ENCODE measurements around the gene HS2ST1. TPM values are rescaled to one million over a fixed set of nuclear protein-coding genes. Genes with fewer than 3 reads are reported as not detected.
"Not testable (repeated sequence)": the region's sequence is repeated elsewhere in the genome, so short reads cannot be mapped to it uniquely, and the experiment has no call there.

HS2ST1 gene
- total RNA-seq, 1 donor from 2014 or later = 12.0 TPM

DNA sequence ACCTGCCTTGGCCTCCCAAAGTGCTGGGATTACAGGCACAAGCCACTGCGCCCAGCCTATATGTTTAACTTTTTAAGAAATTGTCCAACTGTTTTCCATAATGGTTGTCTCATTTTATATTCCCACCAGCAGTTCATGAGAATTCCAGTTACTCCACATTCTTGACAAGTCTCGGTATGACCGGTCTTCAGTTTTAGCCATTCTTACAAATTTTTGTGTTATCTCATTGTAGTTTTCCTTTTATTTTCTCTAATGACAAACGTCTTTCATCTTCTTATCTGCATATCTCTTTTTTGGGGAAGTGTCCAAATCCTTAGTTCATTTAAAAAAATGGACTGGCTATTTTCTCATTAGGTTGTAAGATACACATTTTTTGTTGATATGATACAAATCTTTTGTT lies 132.5 kb downstream of the HS2ST1 start:
- no peak for DNase-seq
- no peak for ATAC-seq
- intact Hi-C loops (cut with micrococcal nuclease) = no loop called here

- DNase-seq (no peak), ATAC-seq (no peak)
- intact Hi-C loops (cut with micrococcal nuclease) = no loop called here
These were observed 133.8 kb downstream of the HS2ST1 start for GRCh38 chr1:87048237-87048636.

GRCh38 chr1:87051965-87052364 lies 137.5 kb downstream of the HS2ST1 start:
- intact Hi-C loops (cut with micrococcal nuclease) = no loop called here
- no peak for DNase-seq
- ATAC-seq = no peak

- DNase-seq (no peak), ATAC-seq (no peak)
- intact Hi-C loops (cut with micrococcal nuclease) = no loop called here
These were observed 138.0 kb downstream of the HS2ST1 start for GRCh38 chr1:87052400-87052799.

GRCh38 chr1:87052961-87053360 lies 138.5 kb downstream of the HS2ST1 start:
- intact Hi-C loops (cut with micrococcal nuclease) = no loop called here
- DNase-seq (no peak), ATAC-seq (no peak)

DNA sequence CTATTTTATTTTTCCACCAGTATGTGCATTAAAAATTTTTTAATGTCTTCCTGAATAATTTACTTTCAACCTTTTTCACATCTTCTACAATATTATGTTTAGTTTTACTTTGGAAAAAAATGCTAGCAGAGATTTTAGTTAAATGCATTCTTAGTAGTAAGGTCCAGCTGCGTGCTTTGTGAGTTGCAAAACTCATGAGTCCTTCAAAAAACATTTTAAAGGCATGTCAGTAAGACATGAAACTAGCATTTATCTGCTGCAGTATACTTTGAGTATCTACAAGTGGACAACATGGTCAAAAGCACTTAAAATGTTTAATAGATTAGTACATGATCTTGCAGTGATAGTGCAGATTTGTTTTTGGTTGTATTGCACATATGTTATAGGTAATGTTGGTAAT lies 139.0 kb downstream of the HS2ST1 start:
- intact Hi-C loops (cut with micrococcal nuclease) = no loop called here
- DNase-seq = no peak
- ATAC-seq = no peak

- DNase-seq (no peak), ATAC-seq (no peak)
- intact Hi-C loops (cut with micrococcal nuclease) = no loop called here
These were observed 142.5 kb downstream of the HS2ST1 start for GRCh38 chr1:87056974-87057373.

DNA sequence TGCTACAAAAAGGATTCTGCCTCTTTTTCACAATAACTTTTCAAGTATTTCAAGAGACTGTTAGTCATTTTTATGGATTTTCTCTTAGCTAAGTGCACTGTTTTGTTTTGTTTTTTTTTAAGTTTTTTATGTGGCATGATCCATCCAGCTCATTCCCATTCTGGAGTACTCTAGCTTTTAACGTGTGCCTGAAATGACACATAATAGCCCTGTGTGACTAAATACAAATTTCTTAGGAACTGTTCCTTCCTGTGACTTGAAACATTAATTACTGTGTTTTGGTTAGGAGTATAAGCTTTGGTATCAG lies 143.9 kb downstream of the HS2ST1 start:
- intact Hi-C loops (cut with micrococcal nuclease) = no loop called here
- DNase-seq (no peak), ATAC-seq (no peak)

DNA sequence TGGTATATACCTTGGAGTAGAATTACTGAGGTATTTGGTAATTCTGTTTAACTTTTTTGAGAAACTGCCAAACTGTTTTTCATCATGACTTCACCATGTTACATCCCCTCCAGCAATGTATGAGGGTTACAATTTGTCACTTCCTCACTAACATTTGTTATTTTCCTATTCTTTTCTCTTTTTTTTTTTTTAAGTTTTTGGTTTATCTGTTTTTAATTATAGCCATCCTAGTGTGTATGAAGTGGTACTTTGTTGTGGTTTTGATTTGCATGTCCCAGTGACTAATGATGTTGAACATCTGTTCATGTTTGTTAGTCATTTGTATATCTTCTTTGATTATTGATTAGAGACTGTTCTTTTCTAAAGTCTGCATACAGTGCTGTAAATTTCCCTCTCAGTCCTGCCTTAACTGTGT lies 147.3 kb downstream of the HS2ST1 start:
- ATAC-seq (no peak), DNase-seq (no peak)
- intact Hi-C loops (cut with micrococcal nuclease) = no loop called here

DNA sequence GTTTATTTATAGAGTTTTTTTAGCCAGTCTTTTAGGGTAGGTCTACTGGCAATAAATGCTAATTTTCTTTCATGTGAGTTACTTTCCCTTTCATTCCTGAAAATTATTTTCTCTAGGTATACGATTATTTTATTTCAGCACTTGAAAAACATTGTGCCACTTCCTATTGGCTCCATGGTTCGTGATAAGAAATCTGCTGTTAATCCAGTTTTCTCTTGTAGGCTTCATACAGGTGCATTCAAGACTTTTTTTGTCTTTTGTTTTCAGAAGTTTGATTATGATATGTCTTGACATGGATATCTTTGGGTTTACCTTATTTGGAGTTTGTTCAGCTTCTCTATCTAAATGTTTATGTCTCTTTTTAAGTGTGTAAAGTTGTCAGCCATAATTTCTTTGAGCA lies 148.3 kb downstream of the HS2ST1 start:
- intact Hi-C loops (cut with micrococcal nuclease) = no loop called here

GRCh38 chr1:87064309-87064708 lies 149.9 kb downstream of the HS2ST1 start:
- no peak for DNase-seq
- no peak for ATAC-seq
- intact Hi-C loops (cut with micrococcal nuclease) = no loop called here

More for the DNA sequence above, 148.3 kb downstream of the HS2ST1 start:
- no peak for DNase-seq
- ATAC-seq = no peak

- no peak for ATAC-seq
- no peak for DNase-seq
- intact Hi-C loops (cut with micrococcal nuclease) = no loop called here
These were observed 150.6 kb downstream of the HS2ST1 start for GRCh38 chr1:87064986-87065385.

GRCh38 chr1:87066708-87067107 lies 152.3 kb downstream of the HS2ST1 start:
- DNase-seq; ATAC-seq; intact Hi-C loops (cut with micrococcal nuclease): not testable (repeated sequence)

GRCh38 chr1:87072411-87072810 lies 158.0 kb downstream of the HS2ST1 start:
- ATAC-seq (no peak), DNase-seq (no peak)
- intact Hi-C loops (cut with micrococcal nuclease) = no loop called here

GRCh38 chr1:87072904-87073303 lies 158.5 kb downstream of the HS2ST1 start:
- intact Hi-C loops (cut with micrococcal nuclease) = no loop called here
- ATAC-seq = peak; percentile 70
- no peak for DNase-seq

DNA sequence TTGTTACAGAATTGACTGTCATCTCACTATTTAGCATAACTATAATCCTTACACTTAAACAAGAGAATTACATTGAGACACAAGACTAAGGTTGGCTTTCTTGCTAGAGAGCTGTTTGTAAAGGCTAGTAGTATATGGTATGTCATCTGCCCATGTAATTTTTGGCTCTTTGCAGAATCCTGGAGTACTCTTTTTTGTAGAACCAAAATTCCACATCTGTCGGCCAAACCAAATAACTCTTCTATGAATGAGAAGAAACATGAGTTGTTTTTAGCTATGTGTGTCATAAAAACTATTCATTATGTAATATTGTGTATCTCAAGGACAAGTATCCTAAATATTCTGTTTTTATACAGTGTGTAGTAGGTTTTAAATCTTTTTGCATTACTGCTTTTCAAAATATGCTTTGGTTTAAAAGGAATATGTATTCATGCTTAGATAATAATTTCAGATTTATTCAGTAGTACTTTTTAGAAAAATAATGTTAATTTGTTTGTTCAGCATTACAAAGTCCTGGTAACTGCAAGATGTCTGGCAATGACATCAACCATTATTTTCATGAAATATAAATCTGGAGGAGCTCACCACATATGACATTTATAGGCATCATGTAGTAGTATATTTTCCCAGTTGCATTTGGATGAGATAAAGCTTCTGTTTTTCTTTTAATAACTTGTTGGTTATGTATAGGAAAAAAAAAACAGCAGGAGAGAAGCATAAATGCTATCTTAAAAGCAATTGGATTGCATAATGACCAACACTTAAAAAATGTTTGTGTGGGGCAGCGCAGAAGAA lies 159.8 kb downstream of the HS2ST1 start:
- ATAC-seq (no peak), DNase-seq (no peak)
- intact Hi-C loops (cut with micrococcal nuclease) = no loop called here

- DNase-seq = no peak
- intact Hi-C loops (cut with micrococcal nuclease) = loop anchor here (5.0 kb wide), 1 partner anchor 51 kb away; no protein-coding TSS in a partner anchor
- no peak for ATAC-seq
These were observed 163.7 kb downstream of the HS2ST1 start for GRCh38 chr1:87077959-87078639.

GRCh38 chr1:87084244-87084836 lies 169.9 kb downstream of the HS2ST1 start:
- ATAC-seq (peak; percentile 24), DNase-seq (no peak)
- intact Hi-C loops (cut with micrococcal nuclease) = loop anchor here (5.0 kb wide), 1 partner anchor 252 kb away; no protein-coding TSS in a partner anchor

GRCh38 chr1:87086120-87086519 lies 171.7 kb downstream of the HS2ST1 start:
- DNase-seq (no peak), ATAC-seq (no peak)
- intact Hi-C loops (cut with micrococcal nuclease) = no loop called here

- DNase-seq (no peak), ATAC-seq (peak; percentile 27)
- intact Hi-C loops (cut with micrococcal nuclease) = no loop called here
These were observed 174.8 kb downstream of the HS2ST1 start for GRCh38 chr1:87089070-87089736.

All from left ventricle myocardium superior (tissue), 1 donor.